Muscle of leg (tissue), 11 donors: ENCODE results near the gene GALE. TPM values are rescaled to one million over a fixed set of nuclear protein-coding genes. Genes with fewer than 3 reads are reported as not detected.
A peak's percentile ranks its signal among the peaks of the same experiment; 100 is the strongest.
"Not testable (repeated sequence)": the region's sequence is repeated elsewhere in the genome, so short reads cannot be mapped to it uniquely, and the experiment has no call there.

Source experiments
- DNase-seq: peaks from one replicate; pipeline ENCODE4 v3.0.0; 2013
- H3K27ac ChIP-seq: one replicate; pipeline ENCODE4 v1.5.1; 2013; ENCODE audit warnings: mild to moderate bottlenecking, low read length, control low read depth
- H3K27me3 ChIP-seq: one replicate; pipeline ENCODE4 v1.6.1; 2013; ENCODE audit warnings: low read length; ENCODE audit not compliant: control insufficient read depth, insufficient read depth
- H3K36me3 ChIP-seq: one replicate; pipeline ENCODE4 v1.6.1; 2013; ENCODE audit warnings: low read length; ENCODE audit not compliant: control insufficient read depth, insufficient read depth
- H3K4me1 ChIP-seq: one replicate; pipeline ENCODE4 v1.6.1; 2013; ENCODE audit warnings: low read length; ENCODE audit not compliant: control insufficient read depth, insufficient read depth
- H3K4me3 ChIP-seq: one replicate; pipeline ENCODE4 v1.5.1; 2013; ENCODE audit warnings: low read length, control low read depth
- H3K9me3 ChIP-seq: replicated peaks from 2 replicates; pipeline ENCODE4 v1.6.1; 2013; ENCODE audit warnings: low read depth, low read length; ENCODE audit not compliant: control insufficient read depth
- WGBS: methylation state at CpG from one replicate; pipeline ENCODE4 v1.1.5; 2013; ENCODE audit warnings: missing lambda C conversion rate; ENCODE audit not compliant: insufficient coverage; 5-methylcytosine and 5-hydroxymethylcytosine counted together
- polyA plus RNA-seq, 8 donors: library from polyadenylated mRNA; unstranded; fragments of 120-200 nt; gene quantifications; one replicate each; pipeline versions ENCODE4 v1.2.1 to v1.2.3, GENCODE V29; 2013; ENCODE audit warnings: inconsistent platforms in 1 of 8, low replicate concordance in 1 of 8; ENCODE audit not compliant: insufficient read length in 8 of 8, insufficient read depth in 1 of 8
- total RNA-seq: library from RNA; stranded (reverse); fragments of 120-200 nt; gene quantifications from one replicate; pipeline ENCODE4 v1.2.4, GENCODE V29; 2013

GALE gene
- total and polyA plus RNA-seq, 9 donors = 19.5 to 27.8 (median 24.1) TPM

DNA sequence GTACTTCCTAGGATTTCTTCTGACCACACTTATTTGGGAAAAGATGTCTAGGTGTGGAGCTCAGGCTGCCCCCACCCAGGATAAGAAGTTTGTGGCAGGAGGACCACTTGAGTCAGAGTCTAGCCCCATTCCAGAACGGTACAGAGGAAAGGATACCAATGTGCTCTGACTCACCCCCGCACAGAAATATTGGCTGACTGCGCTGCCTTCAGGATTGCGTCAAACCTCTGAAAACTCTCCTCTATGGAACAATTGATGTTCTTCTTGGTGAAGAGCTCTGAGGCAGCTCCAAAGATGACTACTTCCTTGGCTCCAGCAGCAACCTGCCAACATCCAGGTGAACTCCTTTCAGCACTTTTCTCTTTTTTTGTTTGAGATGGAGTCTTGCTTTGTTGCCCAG is 13.5 kb upstream of the GALE start:
- no peaks in the 10 kb centered on the region for H3K4me1 ChIP-seq
- peaks cover 59% of the 10 kb centered on the region for H3K36me3 ChIP-seq
- 100% methylated on average over 2 of the region's 4 CpGs for WGBS
- H3K4me3 ChIP-seq = no peak overlapping the region
- no peaks in the 10 kb centered on the region for H3K9me3 ChIP-seq
- no peak for DNase-seq
- no peak overlapping the region for H3K27ac ChIP-seq
- no peaks in the 10 kb centered on the region for H3K27me3 ChIP-seq

- H3K9me3 ChIP-seq = no peaks in the 10 kb centered on the region
- H3K4me1 ChIP-seq = no peaks in the 10 kb centered on the region
- peak; percentile 46 for DNase-seq
- no peaks in the 10 kb centered on the region for H3K27me3 ChIP-seq
- 45% methylated on average over 3 of the region's 3 CpGs for WGBS
- no peak overlapping the region for H3K4me3 ChIP-seq
- peaks cover 59% of the 10 kb centered on the region for H3K36me3 ChIP-seq
- H3K27ac ChIP-seq = no peak overlapping the region
These were observed 10.4 kb upstream of the GALE start for GRCh38 chr1:23810818-23811540.

- Histone ChIP-seq H3K4me3 (no peak overlapping the region), H3K27me3 (no peaks in the 10 kb centered on the region), H3K9me3 (no peaks in the 10 kb centered on the region), H3K27ac (no peak overlapping the region), H3K36me3 (peaks cover 60% of the 10 kb centered on the region), H3K4me1 (no peaks in the 10 kb centered on the region)
- peak; percentile 72 for DNase-seq
- WGBS = 32% methylated on average over 5 of the region's 6 CpGs
These were observed 9.2 kb upstream of the GALE start for GRCh38 chr1:23809751-23810171.

GRCh38 chr1:23807453-23807852 is 6.9 kb upstream of the GALE start:
- Histone ChIP-seq H3K27me3 (no peaks in the 10 kb centered on the region), H3K36me3 (peaks cover 59% of the 10 kb centered on the region), H3K4me3 (no peak overlapping the region), H3K27ac (no peak overlapping the region), H3K9me3 (no peaks in the 10 kb centered on the region), H3K4me1 (no peaks in the 10 kb centered on the region)
- DNase-seq = no peak
- 55% methylated on average over 3 of the region's 3 CpGs for WGBS

- WGBS = 72% methylated on average over 6 of the region's 6 CpGs
- no peak overlapping the region for H3K27ac ChIP-seq
- no peak overlapping the region for H3K4me3 ChIP-seq
- no peaks in the 10 kb centered on the region for H3K27me3 ChIP-seq
- H3K4me1 ChIP-seq = peaks cover 4% of the 10 kb centered on the region
- H3K36me3 ChIP-seq = peaks cover 55% of the 10 kb centered on the region
- no peaks in the 10 kb centered on the region for H3K9me3 ChIP-seq
- no peak for DNase-seq
These were observed 5.7 kb upstream of the GALE start for GRCh38 chr1:23806280-23806679.

DNA sequence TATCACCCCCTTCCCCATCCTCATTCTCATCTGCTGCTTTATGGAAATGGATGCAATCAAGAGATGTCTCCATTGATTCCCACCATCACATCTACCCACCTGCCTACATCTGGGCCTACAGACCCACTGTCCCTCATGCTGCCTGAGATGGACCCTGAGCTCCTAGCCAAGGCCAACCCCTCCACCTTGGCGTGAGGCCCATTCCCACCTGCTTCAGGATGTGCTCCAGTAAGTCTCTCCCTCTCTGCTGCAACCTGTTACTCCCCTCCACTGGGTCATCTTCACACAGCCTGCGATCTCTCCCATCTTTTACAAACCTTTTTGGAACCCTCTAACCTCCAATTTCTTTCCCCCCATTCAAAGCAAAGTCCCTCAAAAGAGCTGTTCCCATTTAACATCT is 4.5 kb upstream of the GALE start:
- no peaks in the 10 kb centered on the region for H3K9me3 ChIP-seq
- no peak overlapping the region for H3K27ac ChIP-seq
- no peak overlapping the region for H3K4me3 ChIP-seq
- DNase-seq = no peak
- H3K27me3 ChIP-seq = no peaks in the 10 kb centered on the region
- peaks cover 7% of the 10 kb centered on the region for H3K4me1 ChIP-seq
- peaks cover 44% of the 10 kb centered on the region for H3K36me3 ChIP-seq
- 94% methylated on average over 2 of the region's 2 CpGs for WGBS

GRCh38 chr1:23804183-23804835 is 3.8 kb upstream of the GALE start:
- no peaks in the 10 kb centered on the region for H3K9me3 ChIP-seq
- WGBS = 89% methylated on average over 3 of the region's 7 CpGs
- H3K4me3 ChIP-seq = no peak overlapping the region
- peaks cover 14% of the 10 kb centered on the region for H3K4me1 ChIP-seq
- no peaks in the 10 kb centered on the region for H3K27me3 ChIP-seq
- DNase-seq = peak; percentile 19
- H3K27ac ChIP-seq = peak overlapping the region; percentile 29
- peaks cover 39% of the 10 kb centered on the region for H3K36me3 ChIP-seq

- Histone ChIP-seq H3K36me3 (peaks cover 39% of the 10 kb centered on the region), H3K4me1 (peaks cover 20% of the 10 kb centered on the region), H3K27me3 (no peaks in the 10 kb centered on the region), H3K27ac (no peak overlapping the region), H3K4me3 (no peak overlapping the region), H3K9me3 (no peaks in the 10 kb centered on the region)
- 93% methylated on average over 4 of the region's 5 CpGs for WGBS
- no peak for DNase-seq
These were observed 3.1 kb upstream of the GALE start for GRCh38 chr1:23803674-23804073.

DNA sequence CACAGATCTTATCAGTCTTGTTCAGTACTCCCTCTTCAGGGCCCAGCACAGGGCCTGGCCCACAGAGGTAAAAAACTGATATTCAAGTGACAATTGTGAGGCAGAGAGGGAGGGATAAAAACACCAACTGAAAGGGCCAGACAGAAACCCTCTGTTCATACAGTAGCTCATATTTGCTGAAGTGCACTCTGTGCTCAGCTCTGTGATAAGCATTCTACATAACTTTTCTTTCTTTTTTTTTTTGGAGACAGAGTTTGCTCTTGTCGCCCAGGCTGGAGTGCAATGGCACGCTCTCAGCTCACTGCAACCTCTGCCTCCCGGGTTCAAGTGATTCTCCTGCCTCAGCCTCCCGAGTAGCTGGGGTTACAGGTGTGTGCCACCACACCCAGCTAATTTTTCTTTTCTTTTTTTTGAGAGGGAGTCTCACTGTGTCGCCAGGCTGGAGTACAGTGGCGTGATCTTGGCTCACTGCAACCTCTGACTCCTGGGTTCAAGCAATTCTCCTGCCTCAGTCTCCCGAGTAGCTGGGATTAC is 2.3 kb upstream of the GALE start:
- not testable (repeated sequence) for H3K27me3 ChIP-seq, H3K9me3 ChIP-seq, DNase-seq, H3K27ac ChIP-seq, H3K4me3 ChIP-seq
- Histone ChIP-seq H3K4me1 (peaks cover 21% of the 10 kb centered on the region), H3K36me3 (peaks cover 43% of the 10 kb centered on the region)
- 90% methylated on average over 5 of the region's 7 CpGs for WGBS

DNA sequence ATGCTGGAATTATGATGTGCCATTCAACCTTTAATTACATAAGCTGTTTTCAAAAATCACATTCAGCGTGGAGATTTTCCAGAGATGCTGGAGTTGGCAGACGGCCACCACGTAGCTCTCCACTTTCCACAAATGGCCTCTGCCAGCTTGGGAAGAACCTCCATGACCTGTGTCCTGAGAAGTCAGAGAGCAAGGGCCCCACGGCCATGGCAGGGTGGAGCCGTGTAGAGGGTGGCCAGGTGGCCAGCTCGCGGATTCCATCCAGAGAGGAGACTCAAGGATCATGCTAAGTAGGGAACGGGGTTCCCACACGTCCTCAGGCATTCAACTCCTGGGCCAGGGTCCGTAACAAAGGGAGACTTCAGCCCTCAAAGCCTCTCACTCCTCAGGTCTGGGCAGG is 1.3 kb upstream of the GALE start:
- peak; percentile 23 for DNase-seq
- no peaks in the 10 kb centered on the region for H3K9me3 ChIP-seq
- H3K4me1 ChIP-seq = peaks cover 21% of the 10 kb centered on the region
- no peaks in the 10 kb centered on the region for H3K27me3 ChIP-seq
- peaks cover 41% of the 10 kb centered on the region for H3K36me3 ChIP-seq
- WGBS = 51% methylated on average over 10 of the region's 10 CpGs
- H3K27ac ChIP-seq = no peak overlapping the region
- no peak overlapping the region for H3K4me3 ChIP-seq
